Stimulated activated memory B cell treated with anti-CD40 and anti-IgM and Interleukin-4, amounts not matched to agents 10 μg/mL and 1 μg/mL and 100 μg/mL, for 72 hours (primary cell): Measurements from ENCODE around the gene ZDHHC11.

Experiments
- ATAC-seq: fragments of 150-1000 bp; cut with Tn5 transposase; 2 replicates; pipeline ENCODE4 v1.10.0; 2021
- H3K27ac Mint-ChIP-seq: one replicate; pipeline ENCODE4 v1.8.0; 2022; ENCODE audit warnings: mild to moderate bottlenecking, mixed read lengths
- H3K27me3 Mint-ChIP-seq: one replicate; pipeline ENCODE4 v1.8.0; 2022; ENCODE audit warnings: mixed read lengths
- H3K36me3 Mint-ChIP-seq: one replicate; pipeline ENCODE4 v1.8.0; 2022; ENCODE audit warnings: mixed read lengths
- H3K4me1 Mint-ChIP-seq: one replicate; pipeline ENCODE4 v1.8.0; 2022; ENCODE audit warnings: mixed read lengths
- H3K4me3 Mint-ChIP-seq: one replicate; pipeline ENCODE4 v1.8.0; 2022; ENCODE audit warnings: mild to moderate bottlenecking, moderate library complexity, mixed read lengths
- H3K9me3 Mint-ChIP-seq: one replicate; pipeline ENCODE4 v1.8.0; 2022; ENCODE audit warnings: mixed read lengths

Gene ZDHHC11

GRCh38 chr5:850511-851006, at the start of gene ZDHHC11:
TSS of gene ZDHHC11 (minus strand) at chr5:850986. CDS start at chr5:850602, 384 bp downstream.
- Mint-ChIP-seq H3K36me3 (no peaks in the 10 kb centered on the region), H3K27ac (no peak within 1 kb of the TSS), H3K27me3 (peaks cover 12% of the 10 kb centered on the region), H3K9me3 (peaks cover 4% of the 10 kb centered on the region), H3K4me3 (no peak within 1 kb of the TSS), H3K4me1 (peaks cover 9% of the 10 kb centered on the region)
- ATAC-seq, result no peak

GRCh38 chr5:893711-894110, 42.9 kb upstream of the ZDHHC11 start:
- Mint-ChIP-seq H3K27me3 (no peaks in the 10 kb centered on the region), H3K27ac (no peak overlapping the region), H3K9me3 (no peaks in the 10 kb centered on the region), H3K4me3 (peak overlapping the region; percentile 83), H3K4me1 (peaks cover 14% of the 10 kb centered on the region), H3K36me3 (peaks cover 34% of the 10 kb centered on the region)
- no peak for ATAC-seq

GRCh38 chr5:893137-893506, 42.3 kb upstream of the ZDHHC11 start:
- Mint-ChIP-seq H3K9me3 (no peaks in the 10 kb centered on the region), H3K36me3 (peaks cover 40% of the 10 kb centered on the region), H3K27me3 (no peaks in the 10 kb centered on the region), H3K4me1 (peaks cover 14% of the 10 kb centered on the region), H3K4me3 (peak overlapping the region; percentile 83), H3K27ac (no peak overlapping the region)
- ATAC-seq, result peak; percentile 22

GRCh38 chr5:892394-893136, 41.8 kb upstream of the ZDHHC11 start, which contains the start of the genes BRD9 and TRIP13:
TSS of gene BRD9 (minus strand) at chr5:892801. CDS start at chr5:892657, 144 bp downstream.
TSS of gene TRIP13 (plus strand) at chr5:892884. CDS start at chr5:892999, 115 bp downstream.
- ATAC-seq, result peak; percentile 98
- H3K4me1 Mint-ChIP-seq, result peaks cover 14% of the 10 kb centered on the region

GRCh38 chr5:891837-892393, 41.1 kb upstream of the ZDHHC11 start:
- no peak for ATAC-seq

More at GRCh38 chr5:892394-893136, 41.8 kb upstream of the ZDHHC11 start, which contains the start of the genes BRD9 and TRIP13:
- Mint-ChIP-seq H3K36me3 (peaks cover 42% of the 10 kb centered on the region), H3K9me3 (no peaks in the 10 kb centered on the region), H3K27ac (peak within 1 kb of the TSS; percentile 78), H3K4me3 (peak within 1 kb of the TSS; percentile 83), H3K27me3 (no peaks in the 10 kb centered on the region)

GRCh38 chr5:891117-891836, 40.5 kb upstream of the ZDHHC11 start:
- Mint-ChIP-seq H3K27ac (peak overlapping the region; percentile 78), H3K4me3 (peak overlapping the region; percentile 83), H3K4me1 (peaks cover 14% of the 10 kb centered on the region), H3K36me3 (peaks cover 48% of the 10 kb centered on the region), H3K9me3 (no peaks in the 10 kb centered on the region), H3K27me3 (no peaks in the 10 kb centered on the region)
- no peak for ATAC-seq

More at GRCh38 chr5:891837-892393, 41.1 kb upstream of the ZDHHC11 start:
- Mint-ChIP-seq H3K9me3 (no peaks in the 10 kb centered on the region), H3K4me1 (peaks cover 14% of the 10 kb centered on the region), H3K27ac (peak overlapping the region; percentile 78), H3K36me3 (peaks cover 48% of the 10 kb centered on the region), H3K27me3 (no peaks in the 10 kb centered on the region), H3K4me3 (peak overlapping the region; percentile 83)

GRCh38 chr5:889075-889710, 38.4 kb upstream of the ZDHHC11 start:
- ATAC-seq, result no peak
- Mint-ChIP-seq H3K4me3 (no peak overlapping the region), H3K27ac (no peak overlapping the region), H3K27me3 (no peaks in the 10 kb centered on the region), H3K36me3 (peaks cover 61% of the 10 kb centered on the region), H3K4me1 (peaks cover 14% of the 10 kb centered on the region), H3K9me3 (no peaks in the 10 kb centered on the region)

GRCh38 chr5:888638-889035, 37.9 kb upstream of the ZDHHC11 start:
- Mint-ChIP-seq H3K4me1 (peaks cover 14% of the 10 kb centered on the region), H3K27me3 (no peaks in the 10 kb centered on the region)

GRCh38 chr5:887947-888637, 37.3 kb upstream of the ZDHHC11 start:
- H3K4me1 Mint-ChIP-seq, result peaks cover 16% of the 10 kb centered on the region
- H3K27ac Mint-ChIP-seq, result no peak overlapping the region
- no peak overlapping the region for H3K4me3 Mint-ChIP-seq
- H3K36me3 Mint-ChIP-seq, result peaks cover 72% of the 10 kb centered on the region
- no peaks in the 10 kb centered on the region for H3K27me3 Mint-ChIP-seq
- ATAC-seq, result no peak
- no peaks in the 10 kb centered on the region for H3K9me3 Mint-ChIP-seq

More at GRCh38 chr5:888638-889035, 37.9 kb upstream of the ZDHHC11 start:
- ATAC-seq, result no peak
- peaks cover 67% of the 10 kb centered on the region for H3K36me3 Mint-ChIP-seq
- no peak overlapping the region for H3K4me3 Mint-ChIP-seq
- H3K9me3 Mint-ChIP-seq, result no peaks in the 10 kb centered on the region
- no peak overlapping the region for H3K27ac Mint-ChIP-seq

GRCh38 chr5:886716-887325, 36.0 kb upstream of the ZDHHC11 start:
- H3K27ac Mint-ChIP-seq, result no peak overlapping the region
- peaks cover 85% of the 10 kb centered on the region for H3K36me3 Mint-ChIP-seq
- no peaks in the 10 kb centered on the region for H3K27me3 Mint-ChIP-seq
- peaks cover 26% of the 10 kb centered on the region for H3K4me1 Mint-ChIP-seq
- peaks cover 8% of the 10 kb centered on the region for H3K9me3 Mint-ChIP-seq
- no peak overlapping the region for H3K4me3 Mint-ChIP-seq
- no peak for ATAC-seq

GRCh38 chr5:886036-886435, 35.2 kb upstream of the ZDHHC11 start:
- no peak overlapping the region for H3K27ac Mint-ChIP-seq
- ATAC-seq, result no peak
- H3K36me3 Mint-ChIP-seq, result peaks cover 85% of the 10 kb centered on the region

GRCh38 chr5:885529-885928, 34.7 kb upstream of the ZDHHC11 start:
- H3K36me3 Mint-ChIP-seq, result peaks cover 86% of the 10 kb centered on the region
- no peak overlapping the region for H3K27ac Mint-ChIP-seq
- H3K4me3 Mint-ChIP-seq, result no peak overlapping the region
- H3K27me3 Mint-ChIP-seq, result no peaks in the 10 kb centered on the region
- H3K4me1 Mint-ChIP-seq, result peaks cover 15% of the 10 kb centered on the region
- H3K9me3 Mint-ChIP-seq, result peaks cover 8% of the 10 kb centered on the region
- ATAC-seq, result no peak

More at GRCh38 chr5:886036-886435, 35.2 kb upstream of the ZDHHC11 start:
- Mint-ChIP-seq H3K4me1 (peaks cover 19% of the 10 kb centered on the region), H3K27me3 (no peaks in the 10 kb centered on the region), H3K9me3 (peaks cover 8% of the 10 kb centered on the region), H3K4me3 (no peak overlapping the region)

GRCh38 chr5:885127-885442, 34.3 kb upstream of the ZDHHC11 start:
- peaks cover 15% of the 10 kb centered on the region for H3K4me1 Mint-ChIP-seq
- no peaks in the 10 kb centered on the region for H3K27me3 Mint-ChIP-seq
- H3K36me3 Mint-ChIP-seq, result peaks cover 86% of the 10 kb centered on the region
- no peak overlapping the region for H3K4me3 Mint-ChIP-seq
- no peak overlapping the region for H3K27ac Mint-ChIP-seq
- no peak for ATAC-seq
- peaks cover 8% of the 10 kb centered on the region for H3K9me3 Mint-ChIP-seq
